GM21360 (cell line): Measurements from ENCODE around the gene EMC6.
"Not testable (repeated sequence)": the region's sequence is repeated elsewhere in the genome, so short reads cannot be mapped to it uniquely, and the experiment has no call there.

Experiments
- ATAC-seq: cut with Tn5 transposase; IDR thresholded peaks from one replicate; pipeline ENCODE4 v1.9.1; 2021; ENCODE audit warnings: mild to moderate bottlenecking, moderate library complexity; ENCODE audit not compliant: unreplicated experiment

The EMC6 gene

DNA sequence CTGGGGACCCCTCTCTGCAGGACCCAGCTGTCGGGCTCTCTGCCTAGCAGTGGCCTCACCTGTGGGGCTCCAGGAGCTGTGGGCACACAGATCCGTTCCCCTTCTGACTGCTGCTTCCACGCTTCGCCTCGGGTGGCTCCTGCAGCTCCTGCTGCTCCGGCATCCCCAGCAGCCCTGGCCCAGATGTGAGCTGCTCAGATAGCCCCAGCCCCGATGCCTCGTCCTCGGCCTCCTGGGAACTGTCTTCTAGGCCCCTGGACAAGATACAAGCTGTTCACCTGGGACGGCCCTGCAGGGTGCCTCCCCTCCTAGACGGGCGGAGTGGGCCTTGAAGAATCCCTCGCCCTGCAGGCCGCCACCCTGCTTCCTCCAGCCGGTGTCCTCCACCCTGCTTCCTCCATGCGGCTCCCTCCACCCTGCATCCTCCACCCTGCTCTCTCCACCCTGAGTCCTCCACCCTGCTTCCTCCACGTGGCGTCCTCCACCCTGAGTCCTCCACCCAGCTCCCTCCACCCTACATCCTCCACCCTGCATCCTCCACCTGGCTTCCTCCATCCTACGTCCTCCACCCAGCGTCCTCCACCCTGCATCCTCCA, 11.0 kb downstream of the EMC6 start:
- no peak for ATAC-seq

DNA sequence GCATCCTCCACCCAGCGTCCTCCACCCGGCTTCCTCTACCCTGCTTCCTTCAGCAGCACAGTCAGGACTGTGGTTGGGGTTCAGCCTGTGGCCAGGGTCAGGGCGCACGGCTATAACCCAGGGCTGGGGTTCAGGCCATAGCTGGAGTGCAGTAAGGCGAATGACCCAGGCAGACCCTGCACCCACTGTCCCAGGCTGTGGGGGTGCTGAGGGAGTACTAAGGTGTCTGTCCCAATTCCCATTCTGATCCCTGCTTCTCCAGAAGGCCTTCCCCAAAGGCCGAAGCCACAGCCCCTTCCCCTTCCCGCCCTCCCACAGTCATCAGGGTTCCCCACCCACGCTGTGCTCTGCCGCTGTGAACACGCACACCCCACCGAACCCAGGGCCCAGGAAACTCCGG, 12.4 kb downstream of the EMC6 start:
- ATAC-seq: no peak

DNA sequence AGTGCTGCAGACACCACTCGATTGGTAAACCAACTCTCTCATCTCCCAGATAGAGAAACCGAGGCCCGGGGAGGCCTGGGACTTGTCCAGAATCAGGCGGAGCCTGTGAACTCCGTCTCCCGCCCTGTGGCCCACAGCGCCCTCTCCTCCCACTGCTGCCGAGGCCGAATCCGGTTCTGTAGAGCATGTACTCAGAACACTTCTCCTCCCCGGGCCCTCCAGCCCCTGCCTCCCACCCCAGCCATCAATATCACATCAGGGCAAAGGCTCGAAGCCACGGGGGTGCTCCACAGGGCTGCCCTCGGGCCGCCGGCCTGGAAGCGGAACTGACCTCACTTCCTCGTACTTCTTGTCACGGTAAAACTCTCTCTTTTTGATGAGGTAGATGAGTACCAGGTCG, 13.0 kb downstream of the EMC6 start:
- ATAC-seq: no peak

DNA sequence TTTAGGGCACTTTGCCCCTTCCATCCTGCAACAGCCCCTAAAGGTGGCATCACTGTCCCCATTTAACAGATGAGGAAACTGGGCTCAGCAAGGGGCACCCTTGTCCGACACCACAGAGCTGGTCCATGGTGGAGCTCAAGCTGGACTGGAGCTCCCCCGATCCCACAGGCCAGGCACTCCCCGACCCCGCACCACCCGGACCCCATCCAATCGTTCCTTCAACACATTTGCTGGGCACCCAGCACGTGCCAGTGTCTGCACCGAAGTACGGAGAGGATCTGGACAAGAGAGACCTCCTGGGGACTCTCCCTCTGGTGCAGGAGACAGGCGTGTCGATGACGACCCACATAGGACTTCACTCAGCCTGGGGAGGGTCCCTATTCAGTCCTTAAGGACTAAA, 13.4 kb downstream of the EMC6 start:
- no peak for ATAC-seq

DNA sequence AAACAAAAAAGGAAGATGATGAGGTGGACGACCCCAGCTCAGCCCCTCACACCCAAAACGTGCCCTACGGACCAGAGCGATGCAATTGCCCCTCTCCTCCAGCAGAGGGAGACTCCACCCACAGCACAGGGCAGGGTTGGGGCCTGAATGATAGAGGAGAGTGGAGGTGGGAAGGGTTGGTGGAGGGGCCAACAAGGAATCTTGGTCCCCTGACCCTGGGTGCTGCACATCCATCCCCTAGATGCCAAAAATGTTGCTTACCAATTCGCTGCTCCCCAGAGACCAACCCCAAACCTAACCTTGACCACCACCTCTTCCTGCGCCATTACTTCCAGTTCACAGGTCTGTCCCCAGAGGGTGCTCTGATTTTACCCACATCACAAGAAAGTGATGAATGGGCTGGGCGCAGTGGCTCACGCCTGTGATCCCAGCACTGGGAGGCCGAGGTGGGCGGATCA, 14.5 kb downstream of the EMC6 start:
- no peak for ATAC-seq

DNA sequence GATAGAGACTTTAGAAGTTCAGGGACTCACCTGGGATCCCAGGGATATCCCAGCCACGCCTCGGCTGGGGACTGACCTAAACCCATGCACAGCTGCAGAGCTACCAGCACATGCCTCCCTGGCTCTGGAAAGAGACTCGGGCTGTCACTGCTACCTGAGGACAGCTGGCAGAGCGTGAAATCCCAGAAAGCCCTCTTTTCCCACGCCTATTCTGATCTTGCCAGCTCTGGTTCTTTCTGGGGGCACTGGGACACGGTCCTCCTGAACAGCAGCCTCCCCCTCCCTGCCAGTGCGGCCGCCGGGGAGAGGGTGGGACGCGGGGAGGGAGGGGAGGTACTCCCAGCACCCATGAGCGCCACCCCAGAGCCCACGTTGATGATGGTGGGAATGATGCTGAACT, 16.6 kb downstream of the EMC6 start:
- ATAC-seq: no peak

DNA sequence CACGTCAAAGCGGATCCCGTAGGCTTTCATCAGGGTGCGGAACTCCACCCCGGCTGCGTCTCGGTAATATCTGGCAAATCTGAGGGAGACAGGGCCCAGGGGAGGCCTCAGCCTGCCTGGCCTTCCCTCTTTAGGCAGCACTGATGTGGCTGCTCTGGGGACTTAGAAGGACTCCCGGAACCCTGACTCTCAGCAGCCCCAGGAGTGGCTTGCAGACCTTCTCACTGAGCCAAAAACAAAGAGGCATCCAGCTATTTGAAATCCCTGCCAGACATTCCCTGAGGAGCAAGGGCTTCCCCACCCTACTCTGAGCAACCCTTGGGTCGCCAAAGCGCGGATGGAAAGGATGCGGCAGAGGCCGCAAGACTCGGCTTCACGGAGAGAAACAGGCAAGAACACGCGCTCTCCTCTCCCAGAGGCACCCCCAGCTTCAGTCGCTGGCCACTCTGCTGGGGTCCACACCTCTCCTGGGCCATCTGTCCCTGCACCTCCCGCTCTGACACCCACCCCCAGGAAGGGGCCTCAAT, 19.5 kb downstream of the EMC6 start:
- ATAC-seq: no peak

DNA sequence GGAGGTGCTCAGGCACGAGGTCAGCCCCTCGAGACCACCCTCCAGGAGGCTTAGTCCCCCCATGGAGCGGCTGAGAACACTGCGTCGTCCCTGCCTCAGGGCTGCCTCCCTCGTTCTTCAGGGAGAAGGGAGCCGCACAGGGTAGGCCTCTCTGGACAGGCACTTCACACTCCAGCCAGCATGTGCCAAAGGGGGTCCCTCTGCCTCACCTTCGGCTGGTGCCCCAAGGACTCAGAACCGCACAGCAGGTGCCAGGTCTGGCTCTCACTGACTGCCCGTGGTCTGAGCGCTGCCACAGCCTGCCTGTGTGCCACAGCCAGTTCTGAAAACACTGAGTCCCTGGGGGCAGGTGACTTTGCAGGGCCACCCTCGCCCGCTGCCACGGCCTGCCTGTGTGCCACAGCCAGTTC, 20.2 kb downstream of the EMC6 start:
- no peak for ATAC-seq

DNA sequence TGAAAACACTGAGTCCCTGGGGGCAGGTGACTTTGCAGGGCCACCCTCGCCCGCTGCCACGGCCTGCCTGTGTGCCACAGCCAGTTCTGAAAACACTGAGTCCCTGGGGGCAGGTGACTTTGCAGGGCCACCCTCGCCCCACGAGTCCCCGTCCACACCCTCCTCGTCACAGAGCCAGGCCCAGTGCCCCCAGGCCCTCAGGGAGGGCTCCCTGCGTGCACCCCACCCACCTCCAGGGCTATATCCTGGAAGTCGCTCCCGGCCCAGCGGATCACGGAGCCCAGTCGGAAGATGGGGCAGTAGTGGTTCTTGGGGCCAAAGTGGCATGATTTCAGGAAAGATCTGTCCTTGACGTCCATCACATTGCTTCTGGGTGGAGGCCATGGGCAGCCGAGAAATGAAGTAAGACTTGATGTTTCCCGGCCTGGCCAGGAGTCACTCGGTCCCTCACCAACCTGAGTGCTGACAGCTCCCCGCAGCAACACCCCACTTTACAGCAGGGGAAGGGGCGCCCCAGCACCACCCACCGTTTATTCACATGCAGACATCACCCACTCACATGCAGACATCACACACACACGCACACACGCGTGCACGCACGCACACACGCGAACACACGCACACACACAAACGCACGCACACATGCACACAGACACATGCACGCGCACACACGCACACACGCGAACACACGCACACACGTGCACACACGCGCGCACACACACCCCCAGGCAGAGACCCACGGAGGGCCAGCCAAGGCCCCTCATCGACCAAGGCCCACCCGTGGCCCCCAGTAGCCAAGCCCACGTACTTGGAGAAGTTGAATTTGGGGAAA, 20.9 kb downstream of the EMC6 start:
- ATAC-seq: no peak

DNA sequence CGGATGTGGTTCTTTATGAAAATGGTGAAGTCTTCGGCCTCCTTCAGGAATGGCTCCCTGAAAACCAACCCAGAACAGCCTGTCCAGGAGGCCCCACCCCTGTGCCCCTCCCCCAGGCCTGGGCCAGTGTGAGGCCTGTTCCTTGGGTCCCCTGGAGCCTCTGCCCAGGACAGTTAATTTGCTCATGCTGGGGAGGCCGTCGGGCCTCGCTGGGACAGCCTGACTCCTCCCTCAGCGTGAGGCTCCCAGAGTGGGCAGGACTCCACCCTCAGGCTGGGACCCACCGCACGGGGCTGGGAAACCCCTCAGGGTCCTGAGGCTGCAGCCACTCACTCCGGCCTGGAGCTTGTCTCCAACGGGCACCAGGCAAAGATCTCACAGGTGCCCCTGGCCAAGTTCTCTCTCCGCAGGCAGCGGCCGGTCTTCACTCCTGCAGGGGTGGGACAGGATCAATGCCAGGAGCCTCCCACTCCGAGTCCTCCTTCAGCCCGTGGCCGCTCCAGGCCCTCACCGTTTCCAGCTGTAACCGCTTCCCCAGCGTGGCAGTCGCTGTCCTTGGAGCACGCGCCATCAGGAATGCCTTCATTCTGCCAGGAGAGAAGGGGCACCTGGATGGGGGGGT, 21.6 kb downstream of the EMC6 start:
- ATAC-seq: no peak

DNA sequence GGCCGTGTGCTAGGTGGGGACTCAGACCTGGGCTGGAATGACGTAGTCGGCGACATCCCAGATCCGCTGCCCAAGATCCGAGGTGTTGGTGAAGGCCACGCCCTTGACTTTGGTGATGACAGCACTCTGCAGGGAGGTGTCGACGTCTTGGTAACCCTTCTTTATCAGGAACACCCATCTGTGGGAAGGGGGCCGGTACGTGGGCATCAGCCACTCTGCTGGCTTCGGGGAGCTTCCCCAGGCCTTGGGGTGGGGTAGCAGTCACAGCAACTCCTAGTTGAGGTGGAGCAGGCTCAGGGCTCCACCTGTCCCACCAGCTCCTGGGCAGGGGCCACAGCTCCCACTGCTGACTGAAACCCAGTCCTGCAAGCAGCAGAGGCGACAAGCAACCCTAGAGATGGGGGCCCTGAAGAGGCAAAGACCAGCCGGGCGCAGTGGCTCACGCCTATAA, 23.0 kb downstream of the EMC6 start:
- no peak for ATAC-seq

DNA sequence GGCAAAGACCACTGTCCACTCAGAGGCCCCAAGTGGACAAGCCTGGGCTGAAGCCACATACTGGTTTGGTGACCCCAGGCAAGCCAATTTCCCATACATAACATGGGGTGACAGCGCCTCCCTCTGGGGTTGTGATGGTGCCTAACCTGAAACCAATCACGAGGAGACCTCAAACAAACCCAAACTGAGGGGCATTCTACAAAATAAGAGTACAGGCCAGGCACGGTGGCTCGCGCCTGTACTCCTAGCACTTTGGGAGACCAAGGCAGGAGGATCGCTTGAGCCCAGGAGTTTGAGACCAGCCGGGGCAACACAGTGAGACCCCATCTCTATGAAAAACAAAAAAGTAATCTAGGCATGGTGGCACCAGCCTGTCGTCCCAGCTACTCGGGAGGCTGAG, 23.7 kb downstream of the EMC6 start:
- no peak for ATAC-seq

DNA sequence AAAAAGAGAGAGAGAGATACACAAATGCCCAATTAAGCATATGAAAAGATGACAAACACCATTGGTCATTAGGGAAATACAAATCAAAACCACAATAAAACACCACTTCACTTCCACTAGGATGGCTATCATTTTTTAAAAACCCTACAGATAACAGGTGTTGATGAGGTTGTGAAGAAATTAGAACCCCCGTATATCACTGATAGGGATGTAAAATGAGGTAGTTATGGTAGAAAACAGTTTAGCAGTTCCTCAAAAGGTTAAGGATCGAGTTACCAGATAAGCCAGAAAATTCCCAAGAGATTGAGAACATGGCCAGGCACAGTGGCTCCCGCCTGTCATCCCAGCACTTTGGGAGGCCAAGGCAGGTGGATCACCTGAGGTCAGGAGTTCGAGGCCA, 24.5 kb downstream of the EMC6 start:
- ATAC-seq: no peak

DNA sequence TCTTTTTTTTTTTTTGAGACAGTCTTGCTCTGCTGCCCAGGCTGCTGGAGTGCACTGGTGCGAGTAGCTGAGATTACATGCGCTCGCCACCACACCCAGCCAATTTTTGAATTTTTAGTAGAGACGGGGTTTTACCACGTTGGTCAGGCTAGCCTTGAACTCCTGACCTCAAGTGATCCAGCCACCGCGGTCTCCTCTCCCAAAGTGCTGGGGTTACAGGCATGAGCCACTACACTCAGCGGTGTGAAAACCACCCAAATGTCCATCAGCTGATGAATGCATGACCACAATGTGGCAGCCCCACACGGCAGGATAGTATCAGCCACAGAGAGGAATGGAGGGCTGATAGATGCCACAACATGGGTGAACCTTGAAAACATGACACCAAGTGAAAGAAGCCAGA, 25.2 kb downstream of the EMC6 start:
- ATAC-seq: peak; percentile 37

DNA sequence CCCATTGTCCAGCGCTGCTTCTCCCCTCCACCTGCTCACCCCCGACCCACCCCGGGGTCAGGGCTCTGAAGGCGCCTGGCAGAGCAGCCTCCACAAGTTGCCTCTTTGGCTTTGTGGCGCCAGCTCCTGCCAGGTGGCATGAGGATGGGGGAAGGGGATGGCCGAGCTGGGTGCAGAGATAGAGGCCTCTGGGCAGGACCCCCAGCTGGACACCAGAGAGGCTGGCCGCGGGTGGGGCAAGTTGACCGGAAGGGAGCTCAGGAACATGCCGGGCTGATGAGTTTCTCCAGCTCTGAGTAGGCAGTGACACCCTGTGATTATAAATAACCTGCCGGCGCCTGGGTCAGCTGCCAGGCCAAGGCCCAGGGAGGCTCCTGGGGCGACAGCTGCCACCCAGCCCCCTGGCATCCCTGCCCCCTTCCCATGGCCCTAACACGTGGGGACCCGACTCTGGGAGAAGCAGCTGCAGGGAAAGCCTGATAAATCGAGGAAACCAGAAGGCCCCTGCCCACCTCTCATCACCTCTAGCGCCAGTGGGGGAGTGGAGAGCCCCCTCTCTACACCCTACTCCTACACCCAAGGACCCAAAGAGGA, 26.6 kb downstream of the EMC6 start:
- ATAC-seq: no peak

DNA sequence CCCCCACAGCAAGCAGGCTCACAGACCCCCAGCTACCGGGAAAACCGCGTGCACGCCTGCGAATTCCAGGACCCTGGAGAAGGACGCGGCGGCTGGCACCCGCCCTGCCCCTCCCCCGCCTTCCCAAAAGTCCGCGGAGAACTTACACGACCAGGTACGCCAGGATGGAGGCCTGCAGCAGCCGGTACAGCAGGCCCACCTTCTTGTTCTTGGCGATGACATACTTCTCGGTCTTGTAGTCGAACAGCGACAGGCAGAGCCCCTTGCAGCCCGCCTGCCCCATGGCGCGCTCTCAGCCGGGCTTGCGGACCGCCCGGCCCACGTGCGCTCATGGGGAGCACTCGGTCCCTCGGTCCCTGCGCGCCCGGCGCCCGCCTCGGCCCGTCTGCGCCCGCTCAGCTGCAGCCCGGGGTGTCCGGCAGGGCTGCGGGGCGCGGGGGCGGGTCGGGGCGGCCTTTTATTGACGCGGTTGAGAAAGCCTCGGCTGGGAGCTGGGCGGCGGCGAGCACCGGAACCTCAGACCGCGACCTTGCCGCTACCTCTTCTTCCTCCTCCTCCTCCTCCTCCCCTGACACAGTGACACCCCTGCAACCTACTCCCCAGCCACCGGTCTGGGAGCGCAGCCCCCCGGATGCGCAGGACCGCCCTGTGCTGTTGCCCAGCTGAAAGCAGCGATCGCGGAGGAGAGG, 27.3 kb downstream of the EMC6 start, which contains the start of gene P2RX5:
Gene P2RX5, minus strand, starts transcription at position 433 of the 689 bp plus-strand sequence. Its CDS starts 150 bp downstream, at position 283.
- no peak for ATAC-seq

DNA sequence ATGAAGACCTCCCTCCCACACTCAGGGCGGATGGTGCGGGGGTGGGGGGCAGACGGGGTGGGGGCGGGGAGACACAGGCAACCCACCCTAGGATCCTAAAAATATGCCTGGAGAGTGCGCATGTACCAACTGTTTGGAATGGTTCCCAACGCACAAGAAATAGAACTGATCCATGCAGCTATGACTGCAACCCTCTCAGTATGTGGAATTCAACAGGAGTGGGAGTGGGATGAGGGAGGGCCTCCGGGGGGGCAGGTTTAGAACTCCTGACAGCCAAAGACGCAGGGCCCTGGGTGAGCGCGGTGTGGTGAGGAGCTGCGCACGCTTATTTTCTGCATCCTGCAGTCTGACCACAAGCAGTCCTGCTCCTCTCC, 28.5 kb downstream of the EMC6 start:
- ATAC-seq: no peak

DNA sequence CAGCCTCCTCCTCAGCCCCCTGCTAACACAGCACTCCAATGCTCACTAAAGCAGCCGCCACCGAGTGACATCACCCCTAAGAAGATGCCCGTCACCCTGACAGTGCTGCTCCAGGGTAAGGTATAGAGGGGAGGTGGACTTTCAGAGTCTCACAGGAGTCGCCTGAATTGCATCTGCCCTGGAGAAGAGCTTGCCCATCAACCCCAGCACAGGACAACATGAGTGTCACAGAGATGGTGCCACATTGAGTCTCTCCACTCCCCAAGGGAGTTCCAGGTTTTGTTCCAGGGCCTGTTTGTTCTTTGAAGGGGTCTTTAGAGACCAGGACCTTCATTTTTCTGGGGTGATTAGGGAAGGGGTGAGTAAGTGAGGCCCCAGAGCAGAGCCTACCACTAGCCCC, 29.5 kb downstream of the EMC6 start:
- ATAC-seq: no peak

DNA sequence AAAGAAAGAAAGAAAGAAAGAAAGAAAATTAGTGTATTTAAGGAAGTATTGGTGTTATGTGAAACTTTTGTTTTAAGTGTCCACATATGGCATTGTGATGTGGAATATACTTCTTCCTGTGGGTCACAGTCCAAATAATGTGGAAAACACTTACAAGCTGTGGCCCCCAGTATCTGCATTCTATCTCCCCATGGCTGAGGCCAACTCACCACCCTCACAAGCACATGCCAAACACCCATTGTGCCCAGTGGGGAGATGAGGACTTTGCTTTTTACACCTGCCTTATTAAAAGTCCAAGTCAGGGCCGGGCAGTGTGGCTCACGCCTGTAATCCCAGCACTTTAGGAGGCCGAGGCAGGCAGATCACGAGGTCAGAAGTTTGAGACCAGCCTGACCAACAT, 31.3 kb downstream of the EMC6 start:
- ATAC-seq: no peak

DNA sequence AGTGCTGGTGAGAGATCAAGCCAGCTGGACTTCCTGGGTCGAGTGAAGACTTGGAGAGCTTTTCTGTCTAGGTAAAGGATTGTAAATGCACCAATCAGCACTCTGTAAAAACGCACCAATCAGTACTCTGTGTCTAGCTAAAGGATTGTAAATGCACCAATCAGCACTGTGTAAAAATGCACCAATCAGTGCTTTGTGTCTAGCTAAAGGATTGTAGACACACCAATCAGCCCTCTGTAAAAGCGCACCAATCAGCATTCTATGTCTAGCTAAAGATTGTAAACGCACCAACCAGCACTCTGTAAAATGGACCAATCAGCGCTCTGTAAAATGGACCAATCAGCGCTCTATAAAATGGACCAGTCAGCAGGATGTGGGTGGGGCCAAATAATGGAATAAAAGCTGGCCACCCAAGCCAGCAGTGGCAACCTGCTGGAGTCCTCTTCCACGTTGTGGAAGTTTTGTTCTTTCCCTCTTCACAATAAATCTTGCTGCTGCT, 33.5 kb downstream of the EMC6 start:
- ATAC-seq: not testable (repeated sequence)
